PC-3 (cell line): Measurements from ENCODE around the gene SP7. TPM values are rescaled to one million over a fixed set of nuclear protein-coding genes. Genes with fewer than 3 reads are reported as not detected.

ENCODE experiments used
- ATAC-seq: fragments of 200-7000 bp; cut with Tn5 transposase; 2 replicates; pipeline ENCODE4 v1.9.1; 2020; ENCODE audit warnings: mild to moderate bottlenecking, moderate library complexity
- BruUV-seq: library from RNA; stranded (reverse); fragments of 400-500 nt; replicated peaks from 2 replicates; lab custom pipeline; 2021; lab: Mats Ljungman, UMichigan
- CTCF ChIA-PET: fragments of 300-600 bp; sonication (Branson Sonifier 250); formaldehyde crosslinking; loops from one replicate; lab custom pipeline; 2022; ENCODE audit warnings: antibody characterized with exemption; lab: Charles Lee
- POLR2A ChIA-PET: fragments of 300-600 bp; sonication (Branson Sonifier 250); formaldehyde crosslinking; loops from one replicate; lab custom pipeline; 2022; ENCODE audit warnings: antibody characterized with exemption; ENCODE audit not compliant: unreplicated experiment; lab: Charles Lee
- DNase-seq: peaks from one replicate; pipeline ENCODE4 v3.0.0-alpha.2; 2015
- H2AFZ ChIP-seq: fragments of 300-600 bp; sonication (generic); 2 replicates; pipeline ENCODE4 v1.6.0; 2016; ENCODE audit warnings: antibody characterized with exemption, low read length
- H3F3A ChIP-seq: fragments of 300-600 bp; sonication (generic); one replicate; pipeline ENCODE4 v1.6.0; 2017; ENCODE audit warnings: antibody characterized with exemption, low read length, control low read depth, mild to moderate bottlenecking; ENCODE audit not compliant: unreplicated experiment
- H3K27ac ChIP-seq: fragments of 300-600 bp; sonication (generic); 2 replicates; pipeline ENCODE4 v1.5.1; 2016; ENCODE audit warnings: mild to moderate bottlenecking, low read length
- H3K27me3 ChIP-seq: fragments of 300-600 bp; sonication (generic); 2 replicates; pipeline ENCODE4 v1.6.1; 2016; ENCODE audit warnings: low read length, mixed read lengths
- H3K36me3 ChIP-seq: fragments of 300-600 bp; sonication (generic); 2 replicates; pipeline ENCODE4 v1.6.1; 2016; ENCODE audit warnings: low read depth, mixed run types, low read length, mixed read lengths
- H3K4me1 ChIP-seq: fragments of 300-600 bp; sonication (generic); 2 replicates; pipeline ENCODE4 v1.5.1; 2016; ENCODE audit warnings: low read length; ENCODE audit not compliant: insufficient read depth
- H3K4me2 ChIP-seq: fragments of 300-600 bp; sonication (generic); 2 replicates; pipeline ENCODE4 v1.6.0; 2016; ENCODE audit warnings: low read length
- H3K4me3 ChIP-seq: fragments of 300-600 bp; sonication (generic); 2 replicates; pipeline ENCODE4 v1.5.1; 2016; ENCODE audit warnings: mild to moderate bottlenecking, low read length, mixed read lengths
- H3K79me2 ChIP-seq: fragments of 300-600 bp; sonication (generic); 2 replicates; pipeline ENCODE4 v1.6.1; 2017; ENCODE audit warnings: low read length, mixed read lengths
- H3K9ac ChIP-seq: fragments of 300-600 bp; sonication (generic); 2 replicates; pipeline ENCODE4 v1.6.0; 2016; ENCODE audit warnings: mild to moderate bottlenecking, low read length
- H3K9me2 ChIP-seq: fragments of 300-600 bp; sonication (generic); replicated peaks from 2 replicates; pipeline ENCODE4 v1.6.1; 2016; ENCODE audit warnings: mixed run types, low read length, mixed read lengths
- H3K9me3 ChIP-seq: fragments of 300-600 bp; sonication (generic); 2 replicates; pipeline ENCODE4 v1.6.1; 2016; ENCODE audit warnings: low read length, mixed read lengths
- H4K20me1 ChIP-seq: fragments of 300-600 bp; sonication (generic); 2 replicates; pipeline ENCODE4 v1.6.1; 2016; ENCODE audit warnings: low read length, mixed read lengths
- CTCF ChIP-seq: fragments of 300-600 bp; sonication (generic); conservative IDR thresholded peaks from 2 replicates; pipeline ENCODE4 v1.5.1; 2017; ENCODE audit warnings: antibody characterized with exemption, low read depth, mild to moderate bottlenecking, low read length
- EZH2 ChIP-seq: fragments of 300-600 bp; sonication (generic); IDR thresholded peaks from one replicate; pipeline ENCODE4 v1.6.1; 2017; ENCODE audit warnings: antibody characterized with exemption, mild to moderate bottlenecking, low read length; ENCODE audit not compliant: unreplicated experiment
- EZH2phosphoT487 ChIP-seq: fragments of 300-600 bp; sonication (generic); IDR thresholded peaks from 2 replicates; pipeline ENCODE4 v1.6.1; 2018; ENCODE audit warnings: mild to moderate bottlenecking, antibody characterized with exemption, low read length, borderline replicate concordance
- intact Hi-C: fragments of 100-400 bp; cut with micrococcal nuclease; formaldehyde crosslinking; loops from 2 replicates; pipeline ENCODE4 v1.9.0; 2023
- total RNA-seq: library from RNA; depleted of rRNA; stranded (reverse); fragments of >200 nt; gene quantifications from 2 replicates; pipeline ENCODE4 v1.2.3, GENCODE V29; 2014

SP7 gene
- total RNA-seq, 1 experiment from 2014 or later, result not detected

GRCh38 chr12:53286448-53286847, 49.7 kb downstream of the SP7 start:
- Histone ChIP-seq H3K4me2 (no peak overlapping the region), H3K79me2 (no peaks in the 10 kb centered on the region), H3K36me3 (peaks cover 44% of the 10 kb centered on the region), H3K4me3 (no peak overlapping the region), H3K9me3 (no peaks in the 10 kb centered on the region), H3F3A (no peaks in the 10 kb centered on the region), H3K27me3 (no peaks in the 10 kb centered on the region), H2AFZ (no peak overlapping the region), H3K9ac (no peak overlapping the region), H4K20me1 (no peaks in the 10 kb centered on the region), H3K27ac (no peak overlapping the region), H3K9me2 (no peaks in the 10 kb centered on the region), H3K4me1 (peaks cover 29% of the 10 kb centered on the region)
- DNase-seq, result no peak
- intact Hi-C loops, result no loop called here
- CTCF ChIA-PET, result interaction anchor here (1.7 kb wide), 1 partner anchor 35 kb away, joined by 4 read pairs; the partner anchor contains the start of gene AAAS
- TF ChIP-seq EZH2 (no peak), CTCF (no peak), EZH2phosphoT487 (no peak)
- no peak for ATAC-seq
- no TSS peak for BruUV-seq
- POLR2A ChIA-PET, result no interaction called here

- Histone ChIP-seq H3K9me2 (no peaks in the 10 kb centered on the region), H3K4me2 (no peak overlapping the region), H3F3A (no peaks in the 10 kb centered on the region), H3K9ac (no peak overlapping the region), H3K4me1 (no peaks in the 10 kb centered on the region), H2AFZ (no peak overlapping the region), H3K27ac (no peak overlapping the region), H4K20me1 (no peaks in the 10 kb centered on the region), H3K27me3 (no peaks in the 10 kb centered on the region), H3K79me2 (no peaks in the 10 kb centered on the region), H3K4me3 (no peak overlapping the region), H3K9me3 (no peaks in the 10 kb centered on the region), H3K36me3 (peaks cover 53% of the 10 kb centered on the region)
- no peak for DNase-seq
- ChIA-PET CTCF (no interaction called here), POLR2A (no interaction called here)
- no TSS peak for BruUV-seq
- intact Hi-C loops, result no loop called here
- TF ChIP-seq EZH2, result no peak
- no peak for TF ChIP-seq EZH2phosphoT487
- TF ChIP-seq CTCF, result no peak
- no peak for ATAC-seq
Observed at GRCh38 chr12:53279888-53280498, 56.2 kb downstream of the SP7 start.

GRCh38 chr12:53279283-53279869, 56.8 kb downstream of the SP7 start:
- Histone ChIP-seq H3K4me2 (no peak overlapping the region), H3F3A (no peaks in the 10 kb centered on the region), H4K20me1 (no peaks in the 10 kb centered on the region), H3K9me3 (no peaks in the 10 kb centered on the region), H2AFZ (no peak overlapping the region), H3K4me3 (no peak overlapping the region), H3K27me3 (no peaks in the 10 kb centered on the region), H3K79me2 (no peaks in the 10 kb centered on the region), H3K27ac (no peak overlapping the region), H3K9me2 (no peaks in the 10 kb centered on the region), H3K9ac (no peak overlapping the region), H3K4me1 (no peaks in the 10 kb centered on the region), H3K36me3 (peaks cover 51% of the 10 kb centered on the region)
- no peak for TF ChIP-seq CTCF
- TF ChIP-seq EZH2, result no peak
- TF ChIP-seq EZH2phosphoT487, result no peak
- intact Hi-C loops, result no loop called here
- BruUV-seq, result no TSS peak
- POLR2A ChIA-PET, result interaction anchor here (0.6 kb wide), 1 partner anchor 64 kb away, joined by 6 read pairs; no protein-coding TSS in a partner anchor
- CTCF ChIA-PET, result no interaction called here
- ATAC-seq, result no peak
- DNase-seq, result no peak
